DOHH2 (cell line): ENCODE measurements around the gene HOXA10.

Experiments
- EZH2phosphoT487 ChIP-seq: fragments of 200-600 bp; sonication (generic); IDR thresholded peaks from 2 replicates; pipeline ENCODE4 v1.6.1; 2017; ENCODE audit warnings: borderline replicate concordance, mild to moderate bottlenecking, antibody characterized with exemption, low read length, moderate library complexity, mixed read lengths
- TF ChIP-seq, protein P1 (sequence below): fragments of 200-600 bp; sonication (generic); IDR thresholded peaks from one replicate; pipeline ENCODE4 v1.5.1; 2014; ENCODE audit warnings: antibody characterized with exemption, mild to moderate bottlenecking, low read depth, low read length; ENCODE audit not compliant: poor library complexity, severe bottlenecking

DNA sequence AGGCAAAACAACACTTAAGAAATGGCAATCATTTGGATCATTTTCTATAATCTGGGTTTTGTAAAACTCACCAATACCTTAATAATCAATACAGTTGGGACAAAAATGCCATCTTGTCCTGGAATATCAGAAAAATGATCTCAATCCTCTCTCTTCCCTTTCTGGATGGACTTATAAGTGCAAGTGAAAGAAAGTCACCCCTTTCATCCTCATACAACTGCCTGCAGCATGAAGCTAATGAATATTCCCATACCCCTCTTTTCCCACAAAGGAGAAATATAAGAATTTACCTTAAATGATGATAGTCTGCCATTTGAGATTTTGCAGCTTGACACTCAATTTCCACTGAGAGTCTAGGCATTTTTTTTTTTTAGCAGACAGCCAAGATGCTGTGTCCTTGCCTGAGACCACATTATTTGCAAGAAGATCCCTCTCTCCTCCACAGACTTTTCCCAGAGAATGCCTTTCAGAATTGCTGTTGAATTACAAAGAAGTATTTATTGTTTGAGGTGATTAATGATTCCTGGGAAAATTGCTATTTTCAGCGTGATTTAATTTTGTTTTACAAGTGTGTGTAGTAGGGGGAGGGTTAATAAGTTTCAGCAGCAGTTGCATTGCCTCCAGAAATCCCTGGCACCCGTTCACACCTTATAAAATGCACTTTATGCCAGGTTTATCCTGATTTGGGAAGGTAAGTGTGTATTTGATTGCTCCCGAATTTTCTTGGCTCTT, 47.4 kb downstream of the HOXA10 start:
- TF ChIP-seq, protein P1, sequence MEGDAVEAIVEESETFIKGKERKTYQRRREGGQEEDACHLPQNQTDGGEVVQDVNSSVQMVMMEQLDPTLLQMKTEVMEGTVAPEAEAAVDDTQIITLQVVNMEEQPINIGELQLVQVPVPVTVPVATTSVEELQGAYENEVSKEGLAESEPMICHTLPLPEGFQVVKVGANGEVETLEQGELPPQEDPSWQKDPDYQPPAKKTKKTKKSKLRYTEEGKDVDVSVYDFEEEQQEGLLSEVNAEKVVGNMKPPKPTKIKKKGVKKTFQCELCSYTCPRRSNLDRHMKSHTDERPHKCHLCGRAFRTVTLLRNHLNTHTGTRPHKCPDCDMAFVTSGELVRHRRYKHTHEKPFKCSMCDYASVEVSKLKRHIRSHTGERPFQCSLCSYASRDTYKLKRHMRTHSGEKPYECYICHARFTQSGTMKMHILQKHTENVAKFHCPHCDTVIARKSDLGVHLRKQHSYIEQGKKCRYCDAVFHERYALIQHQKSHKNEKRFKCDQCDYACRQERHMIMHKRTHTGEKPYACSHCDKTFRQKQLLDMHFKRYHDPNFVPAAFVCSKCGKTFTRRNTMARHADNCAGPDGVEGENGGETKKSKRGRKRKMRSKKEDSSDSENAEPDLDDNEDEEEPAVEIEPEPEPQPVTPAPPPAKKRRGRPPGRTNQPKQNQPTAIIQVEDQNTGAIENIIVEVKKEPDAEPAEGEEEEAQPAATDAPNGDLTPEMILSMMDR = no peak
- TF ChIP-seq EZH2phosphoT487 = no peak
